Measurements from ENCODE around the gene TBC1D5.
"Not testable (repeated sequence)": the region's sequence is repeated elsewhere in the genome, so short reads cannot be mapped to it uniquely, and the experiment has no call there.

DNA sequence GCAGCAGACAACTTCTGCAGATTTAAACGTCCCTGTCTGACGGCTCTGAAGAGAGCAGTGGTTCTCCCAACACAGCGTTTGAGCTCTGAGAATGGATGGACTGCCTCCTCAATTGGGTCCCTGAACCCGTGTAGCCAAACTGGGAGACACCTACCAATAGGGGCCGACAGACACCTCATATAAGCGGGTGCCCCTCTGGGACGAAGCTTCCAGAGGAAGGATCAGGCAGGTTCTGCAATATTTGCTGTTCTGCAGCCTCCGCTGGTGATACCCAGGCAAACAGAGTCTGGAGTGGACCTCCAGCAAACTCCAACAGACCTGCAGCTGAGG, 48.8 kb downstream of the TBC1D5 start:
- not testable (repeated sequence) for TF ChIP-seq POLR2A (IDR thresholded peaks at IDR 0.05)
- TF ChIP-seq, protein P1, sequence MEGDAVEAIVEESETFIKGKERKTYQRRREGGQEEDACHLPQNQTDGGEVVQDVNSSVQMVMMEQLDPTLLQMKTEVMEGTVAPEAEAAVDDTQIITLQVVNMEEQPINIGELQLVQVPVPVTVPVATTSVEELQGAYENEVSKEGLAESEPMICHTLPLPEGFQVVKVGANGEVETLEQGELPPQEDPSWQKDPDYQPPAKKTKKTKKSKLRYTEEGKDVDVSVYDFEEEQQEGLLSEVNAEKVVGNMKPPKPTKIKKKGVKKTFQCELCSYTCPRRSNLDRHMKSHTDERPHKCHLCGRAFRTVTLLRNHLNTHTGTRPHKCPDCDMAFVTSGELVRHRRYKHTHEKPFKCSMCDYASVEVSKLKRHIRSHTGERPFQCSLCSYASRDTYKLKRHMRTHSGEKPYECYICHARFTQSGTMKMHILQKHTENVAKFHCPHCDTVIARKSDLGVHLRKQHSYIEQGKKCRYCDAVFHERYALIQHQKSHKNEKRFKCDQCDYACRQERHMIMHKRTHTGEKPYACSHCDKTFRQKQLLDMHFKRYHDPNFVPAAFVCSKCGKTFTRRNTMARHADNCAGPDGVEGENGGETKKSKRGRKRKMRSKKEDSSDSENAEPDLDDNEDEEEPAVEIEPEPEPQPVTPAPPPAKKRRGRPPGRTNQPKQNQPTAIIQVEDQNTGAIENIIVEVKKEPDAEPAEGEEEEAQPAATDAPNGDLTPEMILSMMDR (IDR thresholded peaks at IDR 0.05), result not testable (repeated sequence)
